Measurements from ENCODE around the gene CLPX.

DNA sequence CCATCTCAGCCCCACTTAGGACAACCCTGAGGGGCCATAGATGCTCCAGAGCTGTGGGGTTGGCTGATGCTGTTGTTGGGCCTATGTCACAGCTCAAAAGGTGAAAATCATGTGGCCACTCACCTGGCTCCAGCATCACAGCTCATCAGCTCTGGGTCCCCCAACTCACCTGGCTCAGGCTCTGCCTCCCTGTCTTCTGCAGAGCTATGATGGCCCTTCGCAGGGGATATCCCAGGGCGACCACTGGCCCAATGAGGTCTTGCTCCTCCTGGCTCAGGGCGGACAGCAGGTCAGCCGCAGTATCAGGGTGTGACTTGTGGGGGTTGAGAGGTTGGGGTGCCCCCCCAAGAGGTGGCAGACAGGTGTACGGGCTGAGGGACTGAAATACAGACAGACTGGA is 85.8 kb downstream of the CLPX start:
- TF ChIP-seq, protein P1, sequence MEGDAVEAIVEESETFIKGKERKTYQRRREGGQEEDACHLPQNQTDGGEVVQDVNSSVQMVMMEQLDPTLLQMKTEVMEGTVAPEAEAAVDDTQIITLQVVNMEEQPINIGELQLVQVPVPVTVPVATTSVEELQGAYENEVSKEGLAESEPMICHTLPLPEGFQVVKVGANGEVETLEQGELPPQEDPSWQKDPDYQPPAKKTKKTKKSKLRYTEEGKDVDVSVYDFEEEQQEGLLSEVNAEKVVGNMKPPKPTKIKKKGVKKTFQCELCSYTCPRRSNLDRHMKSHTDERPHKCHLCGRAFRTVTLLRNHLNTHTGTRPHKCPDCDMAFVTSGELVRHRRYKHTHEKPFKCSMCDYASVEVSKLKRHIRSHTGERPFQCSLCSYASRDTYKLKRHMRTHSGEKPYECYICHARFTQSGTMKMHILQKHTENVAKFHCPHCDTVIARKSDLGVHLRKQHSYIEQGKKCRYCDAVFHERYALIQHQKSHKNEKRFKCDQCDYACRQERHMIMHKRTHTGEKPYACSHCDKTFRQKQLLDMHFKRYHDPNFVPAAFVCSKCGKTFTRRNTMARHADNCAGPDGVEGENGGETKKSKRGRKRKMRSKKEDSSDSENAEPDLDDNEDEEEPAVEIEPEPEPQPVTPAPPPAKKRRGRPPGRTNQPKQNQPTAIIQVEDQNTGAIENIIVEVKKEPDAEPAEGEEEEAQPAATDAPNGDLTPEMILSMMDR (IDR thresholded peaks at IDR 0.05): no peak
- TF ChIP-seq POLR2AphosphoS5 (IDR thresholded peaks at IDR 0.05; ENCODE audit: insufficient read depth in 1 of 2, low read depth in 1 of 2) (no peak), POLR2A (IDR thresholded peaks at IDR 0.05) (no peak)
